Hepatocyte (in vitro differentiated cells): ENCODE data around the gene ARSA. TPM values are rescaled to one million over a fixed set of nuclear protein-coding genes. Genes with fewer than 3 reads are reported as not detected.

Experiments
- DNase-seq: peaks from one replicate; pipeline ENCODE4 v3.0.0-alpha.2; 2016; ENCODE audit warnings: low spot score
- H2AFZ ChIP-seq: fragments of 200-600 bp; sonication (generic); 2 replicates; pipeline ENCODE4 v1.6.0; 2016; ENCODE audit warnings: antibody characterized with exemption, mild to moderate bottlenecking
- H3K27ac ChIP-seq: fragments of 200-600 bp; sonication (generic); 2 replicates; pipeline ENCODE4 v1.5.1; 2016; ENCODE audit warnings: mild to moderate bottlenecking
- H3K27me3 ChIP-seq: fragments of 200-600 bp; sonication (generic); 2 replicates; pipeline ENCODE4 v1.6.1; 2016
- H3K36me3 ChIP-seq: fragments of 200-600 bp; sonication (generic); replicated peaks from 2 replicates; pipeline ENCODE4 v1.5.1; 2016; ENCODE audit warnings: low read depth; ENCODE audit not compliant: insufficient read depth
- H3K4me1 ChIP-seq: fragments of 200-600 bp; sonication (generic); 2 replicates; pipeline ENCODE4 v1.5.1; 2016; ENCODE audit warnings: mild to moderate bottlenecking, moderate library complexity; ENCODE audit not compliant: insufficient read depth
- H3K4me2 ChIP-seq: fragments of 200-600 bp; sonication (generic); 2 replicates; pipeline ENCODE4 v1.6.0; 2016
- H3K4me3 ChIP-seq: fragments of 200-600 bp; sonication (generic); 2 replicates; pipeline ENCODE4 v1.5.1; 2016; ENCODE audit warnings: mild to moderate bottlenecking
- H3K79me2 ChIP-seq: fragments of 200-600 bp; sonication (generic); 2 replicates; pipeline ENCODE4 v1.6.0; 2017; ENCODE audit warnings: mild to moderate bottlenecking
- H3K9me2 ChIP-seq: fragments of 200-600 bp; sonication (generic); replicated peaks from 2 replicates; pipeline ENCODE4 v1.6.0; 2017; ENCODE audit warnings: mild to moderate bottlenecking; ENCODE audit not compliant: insufficient read depth
- H3K9me3 ChIP-seq: fragments of 200-600 bp; sonication (generic); 2 replicates; pipeline ENCODE4 v1.5.1; 2016; ENCODE audit warnings: low read depth, mild to moderate bottlenecking
- H4K20me1 ChIP-seq: fragments of 200-600 bp; sonication (generic); 2 replicates; pipeline ENCODE4 v1.6.0; 2016; ENCODE audit warnings: mild to moderate bottlenecking; ENCODE audit not compliant: insufficient read depth, poor library complexity, severe bottlenecking
- EZH2 ChIP-seq: fragments of 200-600 bp; sonication (generic); IDR thresholded peaks from 2 replicates; pipeline ENCODE4 v1.6.1; 2016; ENCODE audit warnings: antibody characterized with exemption, mild to moderate bottlenecking, borderline replicate concordance
- EZH2phosphoT487 ChIP-seq: fragments of 200-600 bp; sonication (generic); IDR thresholded peaks from one replicate; pipeline ENCODE4 v1.6.1; 2018; ENCODE audit warnings: antibody characterized with exemption, mild to moderate bottlenecking, low read depth, moderate library complexity; ENCODE audit not compliant: unreplicated experiment, severe bottlenecking
- WGBS: methylation state at CpG from one replicate; pipeline ENCODE4 v1.1.6; 2016; ENCODE audit warnings: low lambda C conversion rate; ENCODE audit errors: missing lambda C conversion rate; 5-methylcytosine and 5-hydroxymethylcytosine counted together
- polyA plus RNA-seq: library from polyadenylated mRNA; unstranded; fragments of >200 nt; fragmentation: Nextera tagmentation; extraction: Ambion mirVana; gene quantifications from 2 replicates; pipeline ENCODE4 v1.2.1, GENCODE V29; 2016
- total RNA-seq: library from RNA; depleted of rRNA; stranded (reverse); fragments of >200 nt; gene quantifications from 2 replicates; pipeline ENCODE4 v1.2.3, GENCODE V29; 2014
- TF ChIP-seq, protein P1 (sequence below): fragments of 200-600 bp; sonication (generic); IDR thresholded peaks from 2 replicates; pipeline ENCODE4 v1.5.1; 2016; ENCODE audit warnings: antibody characterized with exemption, mild to moderate bottlenecking; ENCODE audit not compliant: poor library complexity

The ARSA gene
- total and polyA plus RNA-seq, 2 experiments from 2014 or later: 20.6 to 31.3 TPM

DNA sequence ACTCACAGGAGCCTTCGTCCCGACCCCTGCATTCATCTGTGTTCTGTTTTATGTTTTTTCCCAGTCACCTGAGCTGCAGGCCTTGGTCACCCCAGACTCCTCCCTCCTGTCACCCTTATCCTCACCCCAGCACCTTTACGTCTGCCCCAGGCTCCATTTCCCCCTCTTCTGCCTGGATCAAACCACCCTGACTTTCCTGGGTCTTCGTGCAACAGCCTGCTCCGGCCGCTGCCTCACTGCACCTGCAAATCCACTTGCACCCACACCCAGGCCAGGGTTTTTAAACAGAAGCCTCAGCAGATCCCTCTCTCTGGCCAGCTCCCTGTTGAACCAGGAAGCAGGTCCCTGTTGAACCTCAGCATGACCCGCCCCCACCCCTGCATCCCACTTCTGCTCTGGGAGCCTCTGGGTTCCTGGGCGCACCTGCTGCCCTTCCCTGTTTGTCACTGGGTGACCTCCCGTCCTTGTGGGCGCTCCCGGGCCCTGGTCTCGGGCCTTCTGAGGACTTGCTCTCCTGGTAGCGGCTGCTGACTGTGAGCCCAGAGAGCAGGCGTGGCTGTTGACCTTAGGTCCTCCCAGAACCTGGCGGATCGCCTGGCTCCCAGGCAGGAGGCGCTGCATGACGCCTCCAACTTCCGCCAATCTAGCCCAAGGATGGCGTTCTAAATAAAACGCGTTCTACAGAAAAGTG lies 14.5 kb downstream of the ARSA start:
- H3K27ac ChIP-seq: no peak overlapping the region

DNA sequence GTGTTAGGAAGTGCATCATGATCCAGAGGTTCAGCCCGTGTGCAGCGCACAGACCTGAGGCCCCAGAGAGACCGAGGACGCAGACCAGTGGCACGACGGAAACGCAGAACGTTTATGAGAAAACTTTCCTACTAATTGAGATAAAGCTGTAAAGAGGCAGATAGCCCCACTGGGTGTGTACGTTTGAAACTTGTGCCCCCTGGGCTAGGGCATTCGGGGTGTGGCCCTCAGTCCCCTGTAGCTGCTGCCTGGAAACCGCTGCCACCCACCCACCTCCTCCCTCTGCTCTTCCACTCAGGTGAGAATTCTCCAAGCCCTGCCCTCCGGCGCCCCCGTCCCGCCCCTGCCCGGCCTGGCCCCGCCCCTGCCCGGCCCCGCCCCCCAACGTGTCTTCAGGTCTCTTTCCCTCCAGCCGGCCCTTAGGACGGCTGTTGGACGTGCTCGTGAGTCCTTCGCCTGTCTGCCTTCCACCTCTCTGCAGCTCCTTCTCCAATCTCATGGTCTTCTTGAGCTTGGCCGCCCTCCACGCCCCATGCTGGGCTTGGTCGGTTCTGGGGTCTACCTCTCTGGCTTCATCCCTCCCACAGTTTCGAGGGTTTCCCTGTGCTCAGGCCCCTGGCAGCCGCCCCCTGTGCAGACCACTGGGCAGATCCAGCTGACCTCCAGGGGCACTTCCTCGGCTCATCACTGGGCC lies 15.3 kb downstream of the ARSA start:
- no peaks in the 10 kb centered on the region for H3K36me3 ChIP-seq
- H3K4me3 ChIP-seq: no peak overlapping the region
- H2AFZ ChIP-seq: no peak overlapping the region
- H3K79me2 ChIP-seq: no peaks in the 10 kb centered on the region
- DNase-seq: no peak
- H3K4me1 ChIP-seq: no peaks in the 10 kb centered on the region
- no peak overlapping the region for H3K27ac ChIP-seq
- H3K27me3 ChIP-seq: no peaks in the 10 kb centered on the region
- H4K20me1 ChIP-seq: no peaks in the 10 kb centered on the region
- no peaks in the 10 kb centered on the region for H3K9me3 ChIP-seq
- TF ChIP-seq EZH2phosphoT487 (no peak), EZH2 (no peak)
- TF ChIP-seq, protein P1, sequence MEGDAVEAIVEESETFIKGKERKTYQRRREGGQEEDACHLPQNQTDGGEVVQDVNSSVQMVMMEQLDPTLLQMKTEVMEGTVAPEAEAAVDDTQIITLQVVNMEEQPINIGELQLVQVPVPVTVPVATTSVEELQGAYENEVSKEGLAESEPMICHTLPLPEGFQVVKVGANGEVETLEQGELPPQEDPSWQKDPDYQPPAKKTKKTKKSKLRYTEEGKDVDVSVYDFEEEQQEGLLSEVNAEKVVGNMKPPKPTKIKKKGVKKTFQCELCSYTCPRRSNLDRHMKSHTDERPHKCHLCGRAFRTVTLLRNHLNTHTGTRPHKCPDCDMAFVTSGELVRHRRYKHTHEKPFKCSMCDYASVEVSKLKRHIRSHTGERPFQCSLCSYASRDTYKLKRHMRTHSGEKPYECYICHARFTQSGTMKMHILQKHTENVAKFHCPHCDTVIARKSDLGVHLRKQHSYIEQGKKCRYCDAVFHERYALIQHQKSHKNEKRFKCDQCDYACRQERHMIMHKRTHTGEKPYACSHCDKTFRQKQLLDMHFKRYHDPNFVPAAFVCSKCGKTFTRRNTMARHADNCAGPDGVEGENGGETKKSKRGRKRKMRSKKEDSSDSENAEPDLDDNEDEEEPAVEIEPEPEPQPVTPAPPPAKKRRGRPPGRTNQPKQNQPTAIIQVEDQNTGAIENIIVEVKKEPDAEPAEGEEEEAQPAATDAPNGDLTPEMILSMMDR: no peak
- no peak overlapping the region for H3K4me2 ChIP-seq
- H3K9me2 ChIP-seq: no peaks in the 10 kb centered on the region
- WGBS: 56% methylated on average over 22 of the region's 31 CpGs

More for the DNA sequence above, 14.5 kb downstream of the ARSA start:
- no peak for DNase-seq
- H3K4me2 ChIP-seq: no peak overlapping the region
- no peaks in the 10 kb centered on the region for H3K36me3 ChIP-seq
- H3K79me2 ChIP-seq: no peaks in the 10 kb centered on the region
- WGBS: 77% methylated on average over 22 of the region's 22 CpGs
- no peaks in the 10 kb centered on the region for H4K20me1 ChIP-seq
- no peaks in the 10 kb centered on the region for H3K9me2 ChIP-seq
- no peaks in the 10 kb centered on the region for H3K4me1 ChIP-seq
- H3K4me3 ChIP-seq: no peak overlapping the region
- no peaks in the 10 kb centered on the region for H3K27me3 ChIP-seq
- H3K9me3 ChIP-seq: no peaks in the 10 kb centered on the region
- H2AFZ ChIP-seq: no peak overlapping the region
- TF ChIP-seq EZH2: no peak
- no peak for TF ChIP-seq EZH2phosphoT487
- TF ChIP-seq, protein P1: no peak

DNA sequence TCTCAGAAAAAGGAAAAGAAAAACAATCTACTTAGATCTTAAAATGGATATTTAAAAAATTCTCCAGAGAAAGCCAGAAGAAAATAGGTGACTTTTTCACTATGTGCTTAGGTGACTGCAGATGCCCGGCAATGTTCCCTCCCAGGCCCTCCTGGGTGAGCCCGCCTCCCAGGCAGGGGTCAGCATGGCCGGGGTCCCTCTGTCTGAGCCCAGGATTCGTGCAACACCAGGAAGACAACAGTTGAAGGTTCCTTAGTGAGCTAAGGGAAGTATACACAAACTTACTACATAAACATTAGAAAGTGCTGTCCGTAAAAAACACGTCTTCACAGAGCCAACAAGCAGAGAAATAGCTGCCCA lies 15.8 kb downstream of the ARSA start:
- TF ChIP-seq, protein P1: no peak
- TF ChIP-seq EZH2: no peak
- TF ChIP-seq EZH2phosphoT487: no peak
- no peaks in the 10 kb centered on the region for H3K27me3 ChIP-seq

More for the DNA sequence above, 15.8 kb downstream of the ARSA start:
- no peak for DNase-seq
- H4K20me1 ChIP-seq: no peaks in the 10 kb centered on the region
- H3K4me2 ChIP-seq: no peak overlapping the region
- no peak overlapping the region for H3K27ac ChIP-seq
- H2AFZ ChIP-seq: no peak overlapping the region
- no peaks in the 10 kb centered on the region for H3K9me2 ChIP-seq
- no peaks in the 10 kb centered on the region for H3K36me3 ChIP-seq
- H3K4me1 ChIP-seq: no peaks in the 10 kb centered on the region
- 71% methylated on average over 6 of the region's 6 CpGs for WGBS
- H3K79me2 ChIP-seq: no peaks in the 10 kb centered on the region
- H3K4me3 ChIP-seq: no peak overlapping the region
- no peaks in the 10 kb centered on the region for H3K9me3 ChIP-seq
